ENCODE measurements around the gene RBL1.
"Not testable (repeated sequence)": the region's sequence is repeated elsewhere in the genome, so short reads cannot be mapped to it uniquely, and the experiment has no call there.

The RBL1 gene

DNA sequence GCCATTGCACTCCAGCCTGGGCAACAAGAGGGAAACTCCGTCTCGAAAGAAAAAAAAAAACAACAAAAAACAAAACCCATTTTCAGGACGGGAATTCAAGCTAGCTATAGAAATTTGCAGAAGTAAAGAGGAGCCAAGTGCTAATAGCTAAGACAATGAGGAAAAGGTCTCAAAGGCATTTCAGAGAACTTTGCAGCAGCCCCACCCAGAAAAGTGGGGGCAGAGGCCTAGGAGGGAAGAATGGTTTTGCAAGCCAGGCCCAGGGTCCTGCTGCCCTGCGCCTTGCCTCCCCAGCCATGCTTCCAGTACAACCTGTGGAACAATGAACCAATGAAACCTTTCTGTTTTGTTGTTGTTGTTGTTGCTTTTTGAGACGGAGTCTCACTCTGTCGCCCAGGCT lies 106.0 kb downstream of the RBL1 start:
- Histone ChIP-seq H3K4me3 (ENCODE audit: low read length) (no peak overlapping the region), H3K9ac (ENCODE audit: low read length) (no peak overlapping the region), H3K27me3 (replicated peaks; ENCODE audit: control insufficient read depth, insufficient read depth, low read length) (no peaks in the 10 kb centered on the region), H3K9me3 (ENCODE audit: control insufficient read depth, low read length) (peaks cover 9% of the 10 kb centered on the region), H3K4me1 (ENCODE audit: control insufficient read depth, insufficient read depth, low read length) (no peaks in the 10 kb centered on the region), H3K36me3 (ENCODE audit: control insufficient read depth, insufficient read depth, low read length, severe bottlenecking) (no peaks in the 10 kb centered on the region)
- DNase-seq (ENCODE audit: low read depth) = no peak

DNA sequence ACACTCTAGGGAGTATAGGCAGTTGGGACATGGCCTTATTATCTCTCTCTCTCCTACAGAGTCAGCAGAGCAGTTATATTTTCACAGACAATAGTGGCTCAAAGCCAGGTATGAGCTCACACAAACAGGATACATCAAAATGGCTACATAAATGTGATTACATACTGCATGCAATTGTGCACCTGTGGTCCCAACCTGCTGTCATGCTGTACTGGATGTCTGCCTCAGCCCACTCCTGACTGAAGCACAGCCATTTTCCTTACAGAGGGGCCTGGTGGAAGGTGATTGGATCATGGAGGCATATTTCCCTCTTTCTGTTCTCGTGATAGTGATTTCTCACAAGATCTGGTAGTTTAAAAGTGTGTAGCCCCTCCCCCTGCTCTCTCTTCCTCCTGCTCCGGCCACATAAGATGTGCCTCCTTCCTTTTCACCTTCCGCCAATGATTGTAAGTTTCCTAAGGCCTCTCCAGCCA lies 107.3 kb downstream of the RBL1 start:
- Histone ChIP-seq H3K4me3 (ENCODE audit: low read length) (no peak overlapping the region), H3K27me3 (replicated peaks; ENCODE audit: control insufficient read depth, insufficient read depth, low read length) (no peaks in the 10 kb centered on the region), H3K9ac (ENCODE audit: low read length) (no peak overlapping the region), H3K36me3 (ENCODE audit: control insufficient read depth, insufficient read depth, low read length, severe bottlenecking) (no peaks in the 10 kb centered on the region), H3K4me1 (ENCODE audit: control insufficient read depth, insufficient read depth, low read length) (no peaks in the 10 kb centered on the region), H3K9me3 (ENCODE audit: control insufficient read depth, low read length) (peaks cover 9% of the 10 kb centered on the region)
- peak; percentile 3 for DNase-seq (ENCODE audit: low read depth)

DNA sequence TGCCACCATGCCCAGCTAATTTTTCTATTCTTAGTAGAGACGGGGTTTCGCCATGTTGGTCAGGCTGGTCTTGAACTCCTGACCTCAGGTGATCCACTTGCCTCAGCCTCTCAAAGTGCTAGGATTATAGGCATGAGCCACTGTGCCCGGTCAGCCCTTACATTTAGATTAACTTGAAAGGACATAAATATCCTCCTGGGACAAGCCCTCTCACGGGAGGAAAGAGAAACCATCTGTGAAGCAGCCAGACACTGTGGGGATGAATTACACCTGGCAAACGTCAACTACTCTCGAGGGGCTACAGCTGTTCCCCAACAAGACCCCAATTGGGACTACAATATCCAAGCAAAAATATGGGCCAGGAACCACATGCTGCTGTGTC lies 111.5 kb downstream of the RBL1 start:
- DNase-seq (ENCODE audit: low read depth) = no peak
- no peaks in the 10 kb centered on the region for H3K9me3 ChIP-seq (ENCODE audit: control insufficient read depth, low read length)
- H3K4me1 ChIP-seq (ENCODE audit: control insufficient read depth, insufficient read depth, low read length) = no peaks in the 10 kb centered on the region
- no peak overlapping the region for H3K9ac ChIP-seq (ENCODE audit: low read length)
- no peak overlapping the region for H3K4me3 ChIP-seq (ENCODE audit: low read length)
- no peaks in the 10 kb centered on the region for H3K36me3 ChIP-seq (ENCODE audit: control insufficient read depth, insufficient read depth, low read length, severe bottlenecking)
- no peaks in the 10 kb centered on the region for H3K27me3 ChIP-seq (replicated peaks; ENCODE audit: control insufficient read depth, insufficient read depth, low read length)

DNA sequence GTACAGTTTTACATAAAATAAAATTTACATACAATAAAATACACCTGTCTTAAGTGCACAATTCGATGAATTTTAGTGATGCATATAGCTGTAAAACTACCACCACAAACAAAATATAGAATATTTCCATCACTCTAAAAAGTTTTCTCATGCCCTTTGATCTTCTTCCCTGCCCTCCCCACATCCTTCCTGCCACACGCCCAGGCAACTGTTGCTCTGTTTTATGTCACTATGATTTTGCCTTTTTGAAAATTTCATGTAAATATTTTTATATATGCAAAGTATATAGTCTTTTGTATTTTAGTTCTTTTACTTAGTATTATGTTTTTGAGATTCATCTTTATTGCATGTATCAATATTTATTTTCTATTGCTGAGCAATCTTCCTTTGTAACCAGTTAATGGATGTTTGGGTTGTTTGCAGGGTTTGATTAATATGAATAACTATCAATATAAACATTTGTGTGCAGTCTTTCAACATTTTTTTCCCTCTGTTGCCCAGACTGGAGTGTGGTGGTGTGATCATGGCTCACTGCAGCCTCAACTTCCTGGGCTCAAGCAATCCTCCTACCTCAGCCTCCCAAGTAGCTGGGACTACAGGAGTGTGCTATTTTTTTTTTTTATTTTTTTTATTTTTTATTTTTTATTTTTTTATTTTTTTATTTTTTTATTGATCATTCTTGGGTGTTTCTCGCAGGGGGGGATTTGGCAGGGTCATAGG lies 120.5 kb downstream of the RBL1 start:
- H3K36me3 ChIP-seq (ENCODE audit: control insufficient read depth, insufficient read depth, low read length, severe bottlenecking) = no peaks in the 10 kb centered on the region
- no peak overlapping the region for H3K9ac ChIP-seq (ENCODE audit: low read length)
- H3K27me3 ChIP-seq (replicated peaks; ENCODE audit: control insufficient read depth, insufficient read depth, low read length) = no peaks in the 10 kb centered on the region
- H3K4me3 ChIP-seq (ENCODE audit: low read length) = no peak overlapping the region
- no peak for DNase-seq (ENCODE audit: low read depth)
- no peaks in the 10 kb centered on the region for H3K4me1 ChIP-seq (ENCODE audit: control insufficient read depth, insufficient read depth, low read length)
- no peaks in the 10 kb centered on the region for H3K9me3 ChIP-seq (ENCODE audit: control insufficient read depth, low read length)

DNA sequence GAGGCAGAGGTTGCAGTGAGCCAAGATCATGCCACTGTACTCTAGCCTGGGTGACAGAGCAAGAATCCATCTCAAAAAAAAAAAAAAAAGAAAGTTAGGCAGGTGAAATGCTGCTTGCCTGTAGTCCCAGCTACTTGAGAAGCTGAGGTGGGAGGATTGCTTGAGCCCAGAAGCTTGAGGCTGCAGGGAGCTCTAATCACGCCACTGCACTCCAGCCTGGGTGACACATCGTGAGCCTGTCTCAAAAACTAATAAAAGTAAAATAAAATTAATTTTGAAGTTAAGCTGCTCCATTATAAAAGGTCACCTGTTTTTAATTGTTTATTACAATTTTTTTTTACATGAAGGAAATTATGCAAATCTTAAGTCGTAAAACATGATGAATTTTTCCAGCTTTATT lies 121.1 kb downstream of the RBL1 start:
- no peak for DNase-seq (ENCODE audit: low read depth)
- H3K27me3 ChIP-seq (replicated peaks; ENCODE audit: control insufficient read depth, insufficient read depth, low read length) = no peaks in the 10 kb centered on the region
- H3K9me3 ChIP-seq (ENCODE audit: control insufficient read depth, low read length) = no peaks in the 10 kb centered on the region
- H3K36me3 ChIP-seq (ENCODE audit: control insufficient read depth, insufficient read depth, low read length, severe bottlenecking) = no peaks in the 10 kb centered on the region
- peaks cover 2% of the 10 kb centered on the region for H3K4me1 ChIP-seq (ENCODE audit: control insufficient read depth, insufficient read depth, low read length)
- no peak overlapping the region for H3K4me3 ChIP-seq (ENCODE audit: low read length)
- no peak overlapping the region for H3K9ac ChIP-seq (ENCODE audit: low read length)

DNA sequence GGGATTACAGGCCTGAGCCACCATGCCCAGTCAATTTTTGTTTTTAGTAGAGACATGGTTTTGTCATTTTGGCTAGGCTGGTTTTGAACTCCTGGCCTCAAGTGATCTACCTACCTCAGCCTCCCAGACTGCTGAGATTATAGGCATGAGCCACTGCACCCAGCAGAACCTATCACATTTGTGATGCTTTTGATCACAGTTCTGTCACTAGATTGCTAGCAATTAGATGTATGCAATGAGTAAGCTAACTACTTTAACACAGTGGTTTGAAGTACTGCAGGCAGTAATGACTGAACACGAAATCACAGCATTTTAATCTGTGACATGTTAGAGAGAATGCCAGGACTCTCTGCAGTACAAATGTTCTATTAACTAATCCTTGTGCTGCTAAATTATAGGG lies 124.7 kb downstream of the RBL1 start:
- Histone ChIP-seq H3K36me3 (ENCODE audit: control insufficient read depth, insufficient read depth, low read length, severe bottlenecking) (no peaks in the 10 kb centered on the region), H3K27me3 (replicated peaks; ENCODE audit: control insufficient read depth, insufficient read depth, low read length) (no peaks in the 10 kb centered on the region), H3K4me1 (ENCODE audit: control insufficient read depth, insufficient read depth, low read length) (peaks cover 3% of the 10 kb centered on the region), H3K9ac (ENCODE audit: low read length) (no peak overlapping the region), H3K4me3 (ENCODE audit: low read length) (no peak overlapping the region), H3K9me3 (ENCODE audit: control insufficient read depth, low read length) (no peaks in the 10 kb centered on the region)
- no peak for DNase-seq (ENCODE audit: low read depth)

DNA sequence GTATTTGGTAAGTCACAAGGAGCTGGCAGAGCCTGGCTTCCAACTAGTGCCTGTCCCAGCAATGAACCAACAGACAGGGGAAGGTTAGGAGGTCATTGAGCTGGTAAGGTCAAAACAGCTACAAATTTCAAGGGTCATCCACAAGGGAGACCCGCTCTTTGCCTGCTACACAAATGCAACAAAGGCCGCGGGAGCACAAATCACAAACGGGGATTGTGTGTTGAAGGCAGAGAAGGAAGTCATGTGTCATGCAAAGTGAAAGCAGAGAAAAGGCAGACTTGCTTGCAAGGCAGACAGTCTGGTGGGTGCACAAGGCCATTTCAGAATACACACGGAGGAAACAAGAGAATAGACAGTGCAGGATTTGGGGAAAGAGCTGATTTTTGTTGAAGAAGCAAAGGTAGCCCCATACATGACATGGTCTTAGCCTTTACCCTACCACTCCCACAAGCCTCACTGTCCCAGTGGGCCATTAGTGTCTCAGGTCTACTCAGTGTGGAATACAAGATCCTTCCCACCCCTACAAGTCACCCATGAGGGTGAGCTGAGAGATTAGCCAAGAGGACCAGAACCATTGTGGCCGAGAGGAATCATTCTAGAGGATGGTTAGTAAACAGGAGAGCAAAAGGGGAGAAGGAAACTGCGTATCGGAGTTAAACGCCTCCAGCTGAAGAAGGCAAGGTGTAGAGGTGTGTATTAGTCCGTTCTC lies 126.2 kb downstream of the RBL1 start:
- no peak overlapping the region for H3K9ac ChIP-seq (ENCODE audit: low read length)
- H3K36me3 ChIP-seq (ENCODE audit: control insufficient read depth, insufficient read depth, low read length, severe bottlenecking) = no peaks in the 10 kb centered on the region
- no peaks in the 10 kb centered on the region for H3K27me3 ChIP-seq (replicated peaks; ENCODE audit: control insufficient read depth, insufficient read depth, low read length)
- H3K9me3 ChIP-seq (ENCODE audit: control insufficient read depth, low read length) = no peaks in the 10 kb centered on the region
- no peak for DNase-seq (ENCODE audit: low read depth)
- H3K4me3 ChIP-seq (ENCODE audit: low read length) = no peak overlapping the region
- peaks cover 3% of the 10 kb centered on the region for H3K4me1 ChIP-seq (ENCODE audit: control insufficient read depth, insufficient read depth, low read length)

DNA sequence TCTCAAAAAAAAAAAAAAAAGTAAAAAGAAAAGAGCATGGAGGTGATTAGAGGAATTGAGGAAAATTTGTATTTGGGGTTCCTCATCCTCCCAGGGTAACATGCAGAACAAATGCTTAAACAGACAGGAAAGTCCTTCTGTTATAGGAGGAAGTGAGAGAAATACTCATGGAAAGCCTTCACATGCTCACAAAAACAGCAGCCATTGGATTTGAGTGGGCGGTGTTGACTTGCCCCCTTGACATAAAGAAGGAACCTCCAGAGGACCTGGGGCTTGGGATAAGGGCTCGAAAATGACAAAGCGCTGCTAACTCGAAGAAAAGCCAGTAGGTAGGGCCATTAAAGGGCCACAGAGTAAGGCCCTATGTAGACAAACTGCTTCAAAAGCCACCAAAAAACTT lies 126.7 kb downstream of the RBL1 start:
- Histone ChIP-seq H3K27me3 (replicated peaks; ENCODE audit: control insufficient read depth, insufficient read depth, low read length) (no peaks in the 10 kb centered on the region), H3K4me1 (ENCODE audit: control insufficient read depth, insufficient read depth, low read length) (peaks cover 3% of the 10 kb centered on the region), H3K4me3 (ENCODE audit: low read length) (no peak overlapping the region), H3K36me3 (ENCODE audit: control insufficient read depth, insufficient read depth, low read length, severe bottlenecking) (no peaks in the 10 kb centered on the region), H3K9ac (ENCODE audit: low read length) (no peak overlapping the region), H3K9me3 (ENCODE audit: control insufficient read depth, low read length) (no peaks in the 10 kb centered on the region)
- DNase-seq (ENCODE audit: low read depth) = no peak

DNA sequence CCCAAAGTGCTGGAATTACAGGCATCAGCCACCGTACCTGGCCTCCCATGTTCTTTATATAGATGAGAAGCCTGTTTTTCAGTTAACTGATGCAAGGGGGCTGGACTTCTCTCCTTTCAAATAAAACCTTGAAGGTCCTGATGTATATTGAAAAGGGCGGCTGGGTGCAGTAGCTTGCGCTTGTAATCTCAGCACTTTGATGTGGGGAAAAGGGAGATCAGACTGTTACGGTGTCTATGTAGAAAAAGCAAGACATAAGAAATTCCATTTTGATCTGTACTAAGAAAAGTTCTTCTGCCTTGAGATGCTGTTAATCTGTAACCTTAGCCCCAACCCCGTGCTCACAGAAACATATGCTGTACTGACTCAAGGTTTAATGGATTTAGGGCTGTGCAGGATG lies 128.2 kb downstream of the RBL1 start:
- H3K4me3 ChIP-seq (ENCODE audit: low read length) = no peak overlapping the region
- H3K9me3 ChIP-seq (ENCODE audit: control insufficient read depth, low read length) = peaks cover 5% of the 10 kb centered on the region
- no peak for DNase-seq (ENCODE audit: low read depth)
- no peak overlapping the region for H3K9ac ChIP-seq (ENCODE audit: low read length)
- peaks cover 3% of the 10 kb centered on the region for H3K4me1 ChIP-seq (ENCODE audit: control insufficient read depth, insufficient read depth, low read length)
- H3K36me3 ChIP-seq (ENCODE audit: control insufficient read depth, insufficient read depth, low read length, severe bottlenecking) = no peaks in the 10 kb centered on the region
- no peaks in the 10 kb centered on the region for H3K27me3 ChIP-seq (replicated peaks; ENCODE audit: control insufficient read depth, insufficient read depth, low read length)

DNA sequence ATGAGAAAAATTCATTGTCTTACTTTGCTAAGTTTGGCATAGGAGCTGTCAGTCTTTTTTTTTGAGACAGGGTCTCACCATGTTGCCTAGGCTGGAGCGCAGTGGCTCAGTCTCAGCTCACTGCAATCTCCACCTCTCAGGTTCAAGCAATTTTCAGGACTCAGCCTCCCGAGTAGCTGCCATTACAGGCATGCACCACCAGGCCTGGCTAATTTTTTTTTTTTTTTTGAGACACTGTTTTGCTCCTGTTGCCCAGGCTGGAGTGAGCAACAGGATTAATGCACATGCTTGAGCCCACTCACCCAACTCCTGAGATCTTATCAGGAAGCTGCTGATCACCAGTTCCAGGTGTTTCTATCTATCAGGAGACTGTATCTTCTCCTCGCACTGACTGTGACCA lies 128.8 kb downstream of the RBL1 start:
- H3K36me3 ChIP-seq (ENCODE audit: control insufficient read depth, insufficient read depth, low read length, severe bottlenecking); H3K27me3 ChIP-seq (replicated peaks; ENCODE audit: control insufficient read depth, insufficient read depth, low read length); H3K4me3 ChIP-seq (ENCODE audit: low read length); H3K4me1 ChIP-seq (ENCODE audit: control insufficient read depth, insufficient read depth, low read length); H3K9ac ChIP-seq (ENCODE audit: low read length); DNase-seq (ENCODE audit: low read depth): not testable (repeated sequence)
- H3K9me3 ChIP-seq (ENCODE audit: control insufficient read depth, low read length) = peaks cover 12% of the 10 kb centered on the region

DNA sequence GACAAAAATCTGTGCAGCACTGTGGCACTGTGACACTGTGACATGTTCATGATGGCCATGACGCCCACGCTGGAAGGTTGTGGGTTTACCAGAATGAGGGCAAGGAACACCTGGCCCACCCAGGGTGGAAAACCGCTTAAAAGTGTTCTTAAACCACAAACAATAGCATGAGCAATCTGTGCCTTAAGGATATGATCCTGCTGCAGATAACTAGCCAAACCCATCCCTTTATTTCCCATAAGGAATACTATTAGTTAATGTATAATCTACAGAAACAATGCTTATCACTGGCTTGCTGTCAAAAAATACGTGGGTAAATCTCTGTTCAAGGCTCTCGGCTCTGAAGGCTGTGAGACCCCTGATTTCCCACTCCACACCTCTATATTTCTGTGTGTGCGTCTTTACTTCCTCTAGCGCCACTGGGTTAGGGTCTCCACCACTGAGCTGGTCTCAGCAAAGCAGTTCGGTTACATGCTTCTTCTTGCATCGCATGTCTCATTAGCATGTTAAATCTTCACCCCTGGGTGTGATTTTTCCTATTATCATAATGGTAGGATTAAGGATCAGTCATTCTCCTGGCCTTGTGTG lies 133.3 kb downstream of the RBL1 start:
- peaks cover 12% of the 10 kb centered on the region for H3K9me3 ChIP-seq (ENCODE audit: control insufficient read depth, low read length)
- not testable (repeated sequence) for DNase-seq (ENCODE audit: low read depth); H3K4me1 ChIP-seq (ENCODE audit: control insufficient read depth, insufficient read depth, low read length); H3K9ac ChIP-seq (ENCODE audit: low read length); H3K27me3 ChIP-seq (replicated peaks; ENCODE audit: control insufficient read depth, insufficient read depth, low read length); H3K36me3 ChIP-seq (ENCODE audit: control insufficient read depth, insufficient read depth, low read length, severe bottlenecking); H3K4me3 ChIP-seq (ENCODE audit: low read length)
